Myocyte (in vitro differentiated cells): ENCODE data around the gene FGD6. TPM values are rescaled to one million over a fixed set of nuclear protein-coding genes. Genes with fewer than 3 reads are reported as not detected.
"Not testable (repeated sequence)": the region's sequence is repeated elsewhere in the genome, so short reads cannot be mapped to it uniquely, and the experiment has no call there.

Source experiments
- DNase-seq: peaks from one replicate; pipeline ENCODE4 v3.0.0-alpha.2; 2012; ENCODE audit warnings: low read depth
- total RNA-seq: library from RNA; depleted of rRNA; stranded (reverse); fragments of >200 nt; gene quantifications from 2 replicates; pipeline ENCODE4 v1.2.3, GENCODE V29; 2014

Gene FGD6
- total RNA-seq, 1 donor from 2014 or later = 3.1 TPM

DNA sequence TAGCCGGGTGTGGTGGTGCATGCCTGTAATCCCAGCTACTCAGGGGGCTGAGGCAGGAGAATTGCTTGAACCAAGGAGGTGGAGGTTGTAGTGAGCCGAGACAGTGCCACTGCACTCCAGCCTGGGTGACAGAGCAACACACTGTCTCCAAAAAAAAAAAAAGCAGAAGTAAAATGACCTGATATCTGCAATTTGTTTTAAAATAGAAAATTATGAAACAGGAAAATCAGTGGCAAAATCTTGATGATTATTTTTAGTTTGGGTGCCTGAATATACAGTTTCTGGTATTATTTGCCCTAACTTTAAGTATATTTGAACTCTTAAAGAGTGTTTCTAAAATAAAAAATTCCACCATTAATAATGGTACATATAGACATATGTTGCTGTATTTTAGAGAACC, 121.4 kb downstream of the FGD6 start:
- not testable (repeated sequence) for DNase-seq

DNA sequence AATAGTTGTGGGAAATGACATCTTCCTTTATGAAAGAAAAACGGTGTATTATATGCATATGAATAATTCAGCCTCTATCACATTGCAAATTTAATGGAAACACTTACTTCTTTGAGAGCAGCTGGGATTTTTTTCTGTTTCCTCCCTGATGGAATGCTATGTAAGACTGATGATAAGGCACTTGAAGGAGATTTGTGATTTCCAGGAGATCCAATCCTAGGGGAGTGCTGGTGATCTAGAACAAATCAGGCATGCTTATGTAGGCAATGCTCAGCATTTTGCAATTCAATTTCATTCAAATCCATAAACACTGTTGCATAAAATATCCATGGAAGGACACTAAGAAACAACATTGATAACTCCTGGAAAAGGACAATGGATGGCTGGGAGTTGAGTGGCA, 127.8 kb downstream of the FGD6 start:
- no peak for DNase-seq

DNA sequence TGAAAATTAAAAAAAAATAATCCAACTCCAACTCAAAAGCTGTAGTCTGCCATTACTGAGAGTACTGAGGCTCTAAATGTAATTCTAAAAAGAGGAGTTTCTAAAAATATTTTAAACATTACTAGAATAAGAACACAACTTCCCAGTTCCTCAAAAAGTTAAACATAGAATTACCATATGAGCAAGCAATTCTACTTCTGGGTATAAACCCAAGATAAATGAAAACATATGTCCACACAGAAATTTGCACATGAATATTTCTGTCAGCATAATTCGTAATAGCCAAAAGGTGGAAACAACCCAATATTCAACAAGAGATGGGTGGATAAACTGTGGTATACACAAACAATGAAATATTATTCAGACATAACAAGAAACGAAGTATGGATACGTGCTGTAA, 128.9 kb downstream of the FGD6 start:
- DNase-seq = no peak

DNA sequence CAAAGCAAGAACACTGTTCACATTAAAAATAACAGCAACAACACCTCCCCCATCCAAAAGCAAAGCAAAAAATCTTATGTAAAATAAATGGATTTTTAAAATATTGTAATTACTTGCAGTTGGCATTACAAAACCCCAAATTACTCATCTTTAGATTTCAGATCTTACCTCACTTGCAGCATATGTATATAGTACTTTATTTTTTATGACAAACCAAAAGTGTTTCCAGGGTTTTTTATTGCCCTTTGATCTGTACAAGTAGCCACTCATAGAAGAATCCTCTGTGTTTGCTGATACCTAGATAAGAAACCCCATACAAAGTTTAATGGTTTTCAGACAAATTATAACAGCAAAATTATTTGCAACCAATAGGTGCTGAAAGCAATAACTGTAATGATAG, 131.7 kb downstream of the FGD6 start:
- no peak for DNase-seq

DNA sequence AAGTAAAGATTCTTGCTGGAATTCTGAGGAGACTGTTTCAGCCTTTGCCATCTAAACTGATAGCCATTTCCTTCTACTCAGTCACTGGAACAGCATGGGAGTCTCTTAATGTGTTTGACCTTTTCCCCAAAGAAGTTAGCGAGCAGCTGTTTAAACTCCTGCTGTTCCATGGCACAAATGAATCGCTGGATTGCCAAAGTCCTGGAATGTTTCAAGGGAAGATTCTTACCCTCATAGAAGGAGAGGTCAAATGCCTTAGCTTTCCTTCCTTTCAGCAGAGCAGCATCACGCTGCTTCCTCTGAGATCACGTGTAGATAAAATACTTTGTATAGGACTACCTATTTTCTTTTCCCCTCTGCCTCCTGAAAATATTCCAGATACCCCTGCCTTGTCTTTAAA, 133.3 kb downstream of the FGD6 start:
- peak; percentile 88 for DNase-seq

DNA sequence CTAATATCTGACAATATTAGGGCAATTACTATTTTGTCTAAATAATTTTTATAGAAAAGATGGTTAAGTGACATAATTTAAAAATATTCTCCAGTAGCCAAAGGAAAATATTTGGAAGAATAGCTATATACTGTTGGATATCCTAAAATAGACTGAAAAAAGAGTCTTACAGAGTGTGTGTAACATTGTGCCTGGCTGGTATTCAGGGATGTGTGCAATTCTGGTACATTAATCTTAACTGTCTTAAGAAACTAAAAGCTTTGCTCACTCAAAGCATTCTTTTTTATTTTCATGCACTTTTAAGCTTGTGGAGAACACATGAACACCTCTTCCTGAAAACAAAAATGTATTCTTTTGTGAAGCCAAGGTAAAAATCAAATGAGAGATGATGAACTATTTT, 133.8 kb downstream of the FGD6 start:
- no peak for DNase-seq

DNA sequence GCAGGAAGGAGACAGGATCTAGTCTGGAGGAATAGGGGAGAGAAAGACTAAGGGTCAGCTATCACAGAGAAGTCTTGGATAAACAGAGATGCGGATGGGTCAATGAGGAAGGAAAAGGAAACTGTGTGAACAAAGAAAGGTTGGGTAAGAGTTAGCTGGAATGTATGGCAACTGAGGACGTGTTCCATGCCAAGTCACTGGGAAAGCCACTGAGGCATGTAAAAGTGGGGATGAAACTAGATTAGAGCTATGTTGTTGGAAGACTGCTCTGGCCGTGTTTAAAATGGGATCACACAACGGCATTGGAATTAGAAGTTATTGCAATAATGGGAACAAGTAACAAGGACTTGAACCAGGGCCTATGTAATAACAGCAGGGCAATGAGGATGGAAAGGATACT, 139.9 kb downstream of the FGD6 start:
- DNase-seq = no peak

DNA sequence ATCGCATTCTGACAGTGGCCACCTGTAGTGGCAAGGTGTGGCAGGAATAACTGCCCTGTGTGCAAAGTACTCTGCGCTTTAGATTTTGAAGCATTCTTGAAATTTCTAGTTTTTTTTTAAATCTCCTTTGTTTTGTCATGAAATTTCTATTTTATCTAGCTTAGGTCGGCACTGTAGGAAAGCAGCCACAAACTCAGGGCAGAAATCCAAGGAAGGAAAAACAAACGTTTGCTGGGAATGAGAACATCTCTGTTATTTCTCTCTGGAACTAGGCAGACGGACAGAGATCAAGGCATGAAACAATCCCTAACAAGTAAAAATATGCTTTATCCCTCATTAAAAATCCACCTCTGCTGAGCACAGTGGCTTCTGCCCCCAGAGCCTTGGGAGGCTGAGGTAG, 142.5 kb downstream of the FGD6 start:
- no peak for DNase-seq

DNA sequence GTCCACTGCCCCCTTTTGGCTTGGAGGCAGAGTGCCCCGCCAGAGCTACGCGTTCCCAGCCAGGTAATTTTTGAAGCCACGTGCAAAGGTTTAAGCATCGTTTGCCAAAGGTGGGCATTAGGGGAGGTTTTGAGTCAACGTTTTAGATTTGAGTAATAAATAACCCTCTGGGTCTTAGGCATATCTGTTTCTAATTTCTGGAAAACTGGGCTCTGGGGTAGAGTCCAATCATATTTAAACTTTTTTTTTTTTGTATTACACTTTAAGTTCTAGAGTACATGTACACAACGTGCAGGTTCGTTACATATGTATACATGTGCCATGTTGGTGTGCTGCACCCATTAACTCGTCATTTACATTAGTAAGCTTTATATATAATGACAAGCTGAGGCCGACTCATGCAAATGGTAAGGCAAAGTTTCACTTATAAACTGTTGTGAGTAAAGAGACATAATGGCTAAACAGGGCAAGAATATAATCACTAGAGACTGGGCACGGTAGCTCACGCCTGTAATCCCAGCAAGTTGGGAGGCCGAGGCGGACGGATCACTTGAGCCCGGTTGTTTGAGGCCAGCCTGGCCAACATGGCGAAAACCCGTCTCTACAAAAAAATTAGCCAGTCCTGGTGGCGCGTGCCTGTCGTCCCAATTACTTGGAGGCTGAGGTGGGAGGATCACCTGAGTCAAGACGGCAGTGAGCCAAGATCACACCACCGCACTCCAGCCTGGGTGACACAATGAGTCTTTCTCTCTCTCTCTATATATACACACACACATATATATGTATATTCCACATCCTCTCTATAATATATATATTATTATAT, 143.4 kb downstream of the FGD6 start:
- DNase-seq = no peak

DNA sequence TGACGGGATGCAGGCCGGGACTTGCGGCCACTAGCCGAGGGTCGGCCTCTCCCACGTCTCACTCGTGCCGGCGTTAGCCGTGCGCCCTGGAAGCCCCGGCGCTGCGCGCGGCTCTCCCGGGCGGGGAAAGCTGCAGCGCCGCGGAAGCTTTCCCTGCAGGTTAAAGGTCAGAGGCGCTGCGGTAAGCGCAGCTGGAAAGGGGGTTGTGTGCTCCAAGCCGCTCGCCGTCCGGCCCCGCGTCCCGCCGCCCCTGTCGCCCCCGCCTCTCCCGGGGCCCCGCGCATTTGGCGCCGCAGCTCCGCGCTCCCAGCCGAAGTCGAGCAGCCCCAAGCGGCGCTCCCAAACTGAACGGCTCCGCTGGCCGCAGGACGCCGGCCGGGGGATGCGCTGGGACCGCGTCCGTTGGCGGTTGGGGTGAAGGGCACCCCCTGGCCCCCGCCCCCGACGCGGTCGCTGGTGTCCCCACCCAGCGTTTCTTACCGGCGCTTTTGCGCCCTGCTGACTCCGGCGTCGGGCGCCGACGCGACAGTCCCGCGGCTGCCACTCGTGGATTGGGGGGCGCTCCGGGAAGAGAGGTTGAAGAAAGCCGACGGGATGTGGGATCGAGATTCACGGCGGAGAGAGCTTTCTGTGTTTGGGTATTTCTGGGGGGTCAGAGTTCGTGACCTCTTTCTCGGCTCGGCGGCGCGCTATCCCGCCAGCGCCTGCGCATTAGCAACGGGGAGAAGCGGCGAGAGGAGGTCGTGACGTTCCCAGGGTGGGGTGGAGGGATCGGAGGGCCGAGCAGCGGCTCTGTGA, 144.2 kb downstream of the FGD6 start, which contains the start of gene NR2C1:
Gene NR2C1 (minus strand): TSS at position 719 of the 798 bp plus-strand sequence. CDS start 6,234 bp downstream, outside the sequence.
- peak; percentile 94 for DNase-seq

DNA sequence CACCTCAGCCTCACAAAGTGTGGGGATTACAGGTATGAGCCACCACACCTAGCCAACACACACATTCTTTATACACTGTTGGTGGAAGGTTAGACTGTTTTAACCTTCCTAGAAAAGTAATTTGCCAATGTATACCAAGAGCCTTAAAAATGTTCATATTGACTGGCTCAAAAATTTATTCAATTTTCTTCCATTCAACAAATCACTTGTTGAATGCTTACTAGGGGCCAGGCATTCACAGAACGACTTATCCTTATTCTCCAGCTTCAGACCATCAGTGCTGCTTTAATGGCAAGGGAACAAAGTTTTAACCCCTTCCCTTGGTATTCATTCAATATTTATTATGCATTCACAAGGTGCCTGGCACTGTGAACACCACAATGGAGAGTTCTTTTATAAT, 146.9 kb downstream of the FGD6 start:
- DNase-seq = no peak

DNA sequence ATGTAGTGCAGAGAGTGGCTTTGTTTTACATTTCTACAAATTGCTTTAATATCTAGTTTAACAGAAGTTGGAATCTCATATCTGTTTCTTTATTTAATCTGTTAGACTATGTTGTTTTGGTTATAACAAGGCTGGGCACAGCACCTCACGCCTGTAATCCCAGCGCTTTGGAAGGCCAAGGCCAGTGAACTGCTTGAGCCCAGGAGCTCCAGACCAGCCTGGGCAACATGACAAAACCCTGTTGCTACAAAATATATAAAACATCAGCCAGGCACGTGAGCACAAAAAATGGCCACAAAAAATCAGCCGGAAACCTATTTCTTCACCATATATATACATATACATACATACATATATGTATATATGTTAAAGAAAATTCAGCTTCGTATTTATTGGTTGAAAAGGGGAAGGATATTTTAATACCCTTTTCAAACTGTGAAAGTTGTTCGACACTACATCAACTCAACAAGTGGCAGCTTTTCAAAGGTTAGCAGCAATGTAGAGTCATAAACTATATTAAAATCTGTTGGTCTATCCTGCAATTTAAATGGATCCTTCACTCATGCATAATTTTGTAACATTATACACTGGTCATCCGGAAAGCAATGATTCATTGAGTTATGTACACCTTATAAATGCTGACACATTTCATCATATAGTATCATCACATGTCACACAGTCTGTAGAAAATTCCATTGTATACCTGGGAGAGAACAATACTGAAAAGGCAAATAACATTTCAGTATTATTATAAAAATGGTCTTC, 151.0 kb downstream of the FGD6 start:
- DNase-seq = no peak

DNA sequence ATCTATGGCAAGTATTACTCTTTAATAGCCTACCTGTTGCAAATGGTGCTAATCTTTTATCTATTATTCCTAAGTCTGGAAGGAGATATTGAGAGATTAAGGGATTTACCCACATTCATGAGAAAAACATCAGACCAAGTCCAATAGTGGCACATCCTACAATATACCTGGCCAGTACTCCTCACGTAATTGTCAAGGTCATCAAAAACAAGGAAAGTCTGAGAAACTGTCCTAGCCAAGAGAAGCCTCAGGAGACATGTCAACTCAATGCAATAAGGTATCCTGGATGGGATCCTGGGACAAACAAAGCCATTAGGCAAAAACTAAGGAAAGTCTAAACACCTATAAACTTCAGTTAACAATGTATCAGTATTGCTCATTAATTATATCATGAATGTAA, 156.3 kb downstream of the FGD6 start:
- DNase-seq = no peak

DNA sequence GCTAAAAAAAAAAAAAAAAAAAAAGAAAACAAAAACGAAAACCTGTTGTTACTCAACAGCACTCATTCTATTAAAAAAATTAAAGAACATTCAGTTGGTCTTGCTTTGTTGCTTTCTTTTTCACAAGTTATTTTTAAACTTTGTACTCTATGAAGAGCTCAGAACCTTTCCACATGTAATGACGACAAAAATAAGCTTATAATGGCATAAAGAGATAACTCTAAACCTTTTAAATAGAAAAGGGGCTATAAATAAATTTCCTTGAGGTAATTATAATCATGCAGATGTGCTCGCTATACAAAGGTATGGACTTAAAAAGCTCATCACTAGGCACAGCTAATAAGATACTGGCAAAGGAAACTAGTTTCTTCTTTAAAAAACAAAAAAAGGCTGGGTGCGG, 157.3 kb downstream of the FGD6 start:
- no peak for DNase-seq

DNA sequence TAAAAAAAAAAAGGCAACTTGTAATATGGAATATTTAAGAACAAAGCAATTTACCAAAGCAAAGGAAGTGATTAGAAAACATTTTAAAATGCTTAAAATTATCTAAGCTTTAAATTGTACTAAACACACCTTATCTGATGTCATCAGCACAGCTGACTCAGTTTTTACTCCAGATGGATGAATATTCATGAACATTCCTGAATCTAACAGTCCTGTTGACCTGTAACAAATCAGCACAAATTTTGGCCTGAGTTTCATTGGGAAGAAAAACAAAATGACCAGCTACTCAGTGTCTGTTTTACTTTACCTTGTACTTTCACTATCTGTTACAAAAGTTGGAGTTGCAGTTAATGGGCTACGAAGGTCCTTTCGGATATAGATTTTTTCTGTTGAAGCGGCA, 159.8 kb downstream of the FGD6 start:
- DNase-seq = no peak

DNA sequence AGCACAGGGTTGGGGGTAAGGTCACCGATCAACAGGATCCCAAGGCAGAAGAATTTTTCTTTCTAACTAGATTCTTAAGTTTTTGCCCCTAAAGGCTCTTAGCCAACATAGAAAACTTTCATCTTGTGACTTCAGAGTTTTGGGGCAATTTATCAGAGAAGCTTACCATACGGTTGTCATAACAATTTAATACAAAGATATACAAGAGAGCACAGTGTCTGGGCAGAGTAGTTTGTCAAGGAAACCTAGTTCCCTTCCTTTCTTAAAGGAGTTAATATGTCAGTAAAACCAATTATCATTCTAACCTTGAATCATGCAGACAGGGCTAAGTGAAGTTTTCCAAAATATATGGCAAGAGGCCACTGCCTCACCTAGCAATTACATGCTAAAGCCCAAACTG, 162.2 kb downstream of the FGD6 start:
- DNase-seq = no peak

DNA sequence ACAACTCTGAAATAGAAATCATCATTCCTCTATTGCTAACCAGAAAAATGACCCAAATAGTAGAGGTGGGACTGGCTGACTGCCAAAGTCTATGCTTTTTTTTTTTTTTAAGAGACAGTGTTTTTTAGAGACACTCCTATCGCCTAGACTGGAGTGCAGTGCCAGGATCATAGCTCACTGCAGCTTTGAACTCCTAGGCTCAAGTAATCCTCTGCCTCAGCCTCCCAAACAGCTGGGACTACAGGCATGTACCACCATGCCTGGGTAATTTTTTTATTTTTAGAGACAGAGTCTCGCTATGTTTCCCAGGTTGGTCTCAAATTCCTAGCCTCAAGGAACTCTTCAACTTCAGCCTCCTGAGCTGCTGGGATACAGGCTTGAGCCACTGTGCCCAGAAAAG, 163.1 kb downstream of the FGD6 start:
- DNase-seq = peak; percentile 22

DNA sequence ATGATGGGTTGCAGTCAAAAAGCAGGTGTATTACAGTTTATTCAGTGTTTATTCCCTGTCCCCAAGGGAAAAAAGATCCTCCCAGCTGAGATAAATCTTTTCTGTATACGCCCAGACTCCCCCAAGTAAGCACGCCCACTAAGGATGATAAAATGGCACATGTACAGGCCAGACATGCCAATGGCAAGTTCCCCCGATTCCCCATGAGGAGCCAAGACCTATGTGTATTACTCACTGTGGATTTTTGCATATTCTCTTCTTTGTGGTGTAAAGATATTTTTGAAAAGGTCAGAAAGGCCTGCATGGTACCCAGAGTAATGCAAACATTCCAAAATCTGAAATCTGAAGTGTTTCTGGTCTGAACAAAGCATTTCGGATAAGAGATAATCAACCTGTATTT, 166.0 kb downstream of the FGD6 start:
- DNase-seq = no peak

DNA sequence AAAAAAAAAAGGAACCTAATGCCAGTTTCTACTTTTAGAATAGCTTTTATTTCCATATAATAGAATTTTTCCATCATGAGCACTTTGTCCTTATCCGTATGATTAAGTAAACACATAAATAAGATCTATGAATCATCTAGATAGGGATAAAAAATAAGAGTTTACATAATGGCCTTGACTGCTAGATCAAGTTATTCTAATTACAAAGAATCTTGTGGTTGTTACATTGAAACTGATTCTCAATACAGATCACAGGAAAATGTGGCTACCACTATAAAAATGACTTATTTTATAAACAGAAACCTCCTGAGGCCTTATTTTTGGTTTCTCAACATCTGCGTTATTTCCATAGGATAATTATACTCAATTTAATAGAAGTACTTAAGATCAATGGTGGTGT, 179.4 kb downstream of the FGD6 start:
- DNase-seq = no peak

DNA sequence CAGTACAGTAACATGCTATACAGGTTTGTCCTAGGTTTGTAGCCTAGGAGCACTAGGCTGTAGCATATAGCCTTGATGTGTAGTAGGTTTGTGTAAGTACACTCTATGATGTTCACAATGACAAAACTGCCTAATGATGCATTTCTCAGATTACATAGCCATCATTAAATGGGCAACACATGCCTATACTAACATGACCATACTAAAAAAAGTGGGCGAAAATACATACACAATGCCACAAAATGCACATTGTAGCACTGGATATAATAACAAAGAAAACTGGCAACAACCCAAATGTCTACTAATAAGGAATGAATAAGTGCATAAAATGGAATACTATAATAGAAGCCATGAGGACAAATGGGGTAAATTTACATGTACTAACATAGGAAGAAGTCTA, 182.5 kb downstream of the FGD6 start:
- DNase-seq = no peak
